ENCODE results near the gene ATF5. TPM values are rescaled to one million over a fixed set of nuclear protein-coding genes. Genes with fewer than 3 reads are reported as not detected.
"Not testable (repeated sequence)": the region's sequence is repeated elsewhere in the genome, so short reads cannot be mapped to it uniquely, and the experiment has no call there.

The ATF5 gene
- total RNA-seq, 1 donor from 2014 or later, result 18.1 TPM

- no peaks in the 10 kb centered on the region for H3K36me3 Mint-ChIP-seq
- H3K9me3 Mint-ChIP-seq, result no peaks in the 10 kb centered on the region
- peaks cover 36% of the 10 kb centered on the region for H3K4me1 Mint-ChIP-seq (ENCODE audit: unreplicated experiment)
- no peak for DNase-seq (ENCODE audit: extremely low spot score, unreplicated experiment)
- H3K27me3 Mint-ChIP-seq, result no peaks in the 10 kb centered on the region
- H3K4me3 Mint-ChIP-seq, result peak overlapping the region; percentile 69
- no peak for TF ChIP-seq CTCF (conservative IDR thresholded peaks at IDR 0.05)
- peak overlapping the region; percentile 91 for H3K27ac Mint-ChIP-seq
Observed at GRCh38 chr19:49954092-49954829, 25.3 kb downstream of the ATF5 start.

GRCh38 chr19:49954933-49955332 is 25.9 kb downstream of the ATF5 start:
- H3K4me1 Mint-ChIP-seq (ENCODE audit: unreplicated experiment), result peaks cover 36% of the 10 kb centered on the region
- no peak for DNase-seq (ENCODE audit: extremely low spot score, unreplicated experiment)
- no peaks in the 10 kb centered on the region for H3K36me3 Mint-ChIP-seq
- no peaks in the 10 kb centered on the region for H3K9me3 Mint-ChIP-seq
- no peaks in the 10 kb centered on the region for H3K27me3 Mint-ChIP-seq
- H3K27ac Mint-ChIP-seq, result peak overlapping the region; percentile 91
- no peak for TF ChIP-seq CTCF (conservative IDR thresholded peaks at IDR 0.05)
- peak overlapping the region; percentile 69 for H3K4me3 Mint-ChIP-seq

- TF ChIP-seq CTCF (conservative IDR thresholded peaks at IDR 0.05), result no peak
- H3K4me1 Mint-ChIP-seq (ENCODE audit: unreplicated experiment), result peaks cover 36% of the 10 kb centered on the region
- H3K4me3 Mint-ChIP-seq, result peak overlapping the region; percentile 65
- no peaks in the 10 kb centered on the region for H3K27me3 Mint-ChIP-seq
- no peaks in the 10 kb centered on the region for H3K36me3 Mint-ChIP-seq
- no peaks in the 10 kb centered on the region for H3K9me3 Mint-ChIP-seq
- DNase-seq (ENCODE audit: extremely low spot score, unreplicated experiment), result no peak
- H3K27ac Mint-ChIP-seq, result peak overlapping the region; percentile 91
Observed at GRCh38 chr19:49956115-49956495, 27.1 kb downstream of the ATF5 start.

GRCh38 chr19:49957262-49957915 is 28.4 kb downstream of the ATF5 start:
- H3K36me3 Mint-ChIP-seq, result no peaks in the 10 kb centered on the region
- no peak for TF ChIP-seq CTCF (conservative IDR thresholded peaks at IDR 0.05)
- no peaks in the 10 kb centered on the region for H3K27me3 Mint-ChIP-seq
- H3K27ac Mint-ChIP-seq, result peak overlapping the region; percentile 91
- DNase-seq (ENCODE audit: extremely low spot score, unreplicated experiment), result no peak
- H3K9me3 Mint-ChIP-seq, result no peaks in the 10 kb centered on the region
- H3K4me1 Mint-ChIP-seq (ENCODE audit: unreplicated experiment), result peaks cover 36% of the 10 kb centered on the region
- no peak overlapping the region for H3K4me3 Mint-ChIP-seq

GRCh38 chr19:49958144-49958543 is 29.1 kb downstream of the ATF5 start:
- peaks cover 35% of the 10 kb centered on the region for H3K4me1 Mint-ChIP-seq (ENCODE audit: unreplicated experiment)
- DNase-seq (ENCODE audit: extremely low spot score, unreplicated experiment); H3K27ac Mint-ChIP-seq; H3K27me3 Mint-ChIP-seq; H3K36me3 Mint-ChIP-seq; H3K4me3 Mint-ChIP-seq; H3K9me3 Mint-ChIP-seq: not testable (repeated sequence)

- not testable (repeated sequence) for H3K36me3 Mint-ChIP-seq; H3K27me3 Mint-ChIP-seq; H3K27ac Mint-ChIP-seq; H3K4me3 Mint-ChIP-seq; DNase-seq (ENCODE audit: extremely low spot score, unreplicated experiment); H3K9me3 Mint-ChIP-seq
- peaks cover 30% of the 10 kb centered on the region for H3K4me1 Mint-ChIP-seq (ENCODE audit: unreplicated experiment)
Observed at GRCh38 chr19:49958596-49958995, 29.6 kb downstream of the ATF5 start.

- H3K36me3 Mint-ChIP-seq, H3K9me3 Mint-ChIP-seq: not testable (repeated sequence)
Observed at GRCh38 chr19:49959892-49960291, 30.9 kb downstream of the ATF5 start.

GRCh38 chr19:49960980-49961379 is 32.0 kb downstream of the ATF5 start, which contains the start of gene SIGLEC11:
Gene SIGLEC11 (minus strand): TSS chr19:49961172. CDS start chr19:49961081, 91 bp downstream.
- not testable (repeated sequence) for DNase-seq (ENCODE audit: extremely low spot score, unreplicated experiment); H3K9me3 Mint-ChIP-seq; H3K27ac Mint-ChIP-seq; H3K27me3 Mint-ChIP-seq; H3K4me3 Mint-ChIP-seq; H3K36me3 Mint-ChIP-seq
- peaks cover 10% of the 10 kb centered on the region for H3K4me1 Mint-ChIP-seq (ENCODE audit: unreplicated experiment)

More at GRCh38 chr19:49959892-49960291, 30.9 kb downstream of the ATF5 start:
- not testable (repeated sequence) for H3K27me3 Mint-ChIP-seq; H3K4me3 Mint-ChIP-seq; DNase-seq (ENCODE audit: extremely low spot score, unreplicated experiment); H3K27ac Mint-ChIP-seq
- H3K4me1 Mint-ChIP-seq (ENCODE audit: unreplicated experiment), result peaks cover 17% of the 10 kb centered on the region

All from type B pancreatic cell (in vitro differentiated cells).